Measurements from ENCODE around the gene EIF2B2.

- TF ChIP-seq CTCF (conservative IDR thresholded peaks at IDR 0.05; ENCODE audit: low read depth in 2 of 2): peak in 1 of 2 experiments; percentile 25; a peak in 3 of 4 replicates
- no peak for TF ChIP-seq EZH2 (IDR thresholded peaks at IDR 0.05; ENCODE audit: low read depth, unreplicated experiment)
- TF ChIP-seq POLR2AphosphoS5 (IDR thresholded peaks at IDR 0.05; ENCODE audit: low read depth): no peak
- TF ChIP-seq ZNF114 (CRISPR knock-in tag; IDR thresholded peaks at IDR 0.05): no peak
- TF ChIP-seq EZH2phosphoT487 (IDR thresholded peaks at IDR 0.05; ENCODE audit: unreplicated experiment): no peak
- no peak for TF ChIP-seq STAT1 (IDR thresholded peaks at IDR 0.05; ENCODE audit: unreplicated experiment)
- TF ChIP-seq REST (IDR thresholded peaks at IDR 0.05; ENCODE audit: unreplicated experiment): no peak
These were observed 23.0 kb upstream of the EIF2B2 start for GRCh38 chr14:74979442-74980397.

Data from GM23338 (cell line).